CD4-positive, alpha-beta T cell (primary cell): Measurements from ENCODE around the gene RINL. TPM values are rescaled to one million over a fixed set of nuclear protein-coding genes. Genes with fewer than 3 reads are reported as not detected.

ENCODE experiments used
- ATAC-seq: fragments of 200-7000 bp; cut with Tn5 transposase; one replicate; pipeline ENCODE4 v1.10.0; 2022; ENCODE audit warnings: mild to moderate bottlenecking; ENCODE audit not compliant: poor library complexity
- CTCF ChIA-PET: fragments of 350-600 bp; sonication (Branson Sonifier 250); formaldehyde crosslinking; loops from one replicate; lab custom pipeline; 2021; ENCODE audit warnings: antibody characterized with exemption, inconsistent platforms; lab: Charles Lee
- POLR2A ChIA-PET: fragments of 350-600 bp; sonication (Branson Sonifier 250); formaldehyde crosslinking; loops from one replicate; lab custom pipeline; 2021; ENCODE audit warnings: antibody characterized with exemption, inconsistent platforms; lab: Charles Lee
- DNase-seq, 14 experiments: peaks; one replicate each; pipeline ENCODE4 v3.0.0-alpha.2; 2013 to 2020; ENCODE audit warnings: mixed read lengths in 2 of 14
- H3K27ac ChIP-seq, 2 donors: one replicate each; pipeline versions ENCODE4 v1.5.1 to v1.7.0; 2013; ENCODE audit warnings: low read length in 2 of 2, low read depth in 1 of 2, mild to moderate bottlenecking in 1 of 2
- H3K27me3 ChIP-seq, 2 experiments: 1 replicate in 1 of 2; 2 replicates in 1 of 2; pipeline versions ENCODE4 v1.6.1 to v1.7.0; 2013; ENCODE audit warnings: low read length in 2 of 2, control low read depth in 1 of 2, mild to moderate bottlenecking in 1 of 2, moderate library complexity in 1 of 2; ENCODE audit not compliant: insufficient read depth in 2 of 2, control insufficient read depth in 1 of 2
- H3K36me3 ChIP-seq: one replicate; pipeline ENCODE4 v1.6.1; 2013; ENCODE audit warnings: low read length, control low read depth; ENCODE audit not compliant: insufficient read depth
- H3K4me1 ChIP-seq: one replicate; pipeline ENCODE4 v1.6.1; 2013; ENCODE audit warnings: low read length, control low read depth; ENCODE audit not compliant: insufficient read depth
- H3K4me3 ChIP-seq: one replicate; pipeline ENCODE4 v1.5.1; 2013; ENCODE audit warnings: mild to moderate bottlenecking, low read length, moderate library complexity
- H3K9me3 ChIP-seq, 2 experiments: 1 replicate in 1 of 2; 2 replicates in 1 of 2; pipeline versions ENCODE4 v1.6.1 to v1.7.0; 2013; ENCODE audit warnings: low read length in 2 of 2, mild to moderate bottlenecking in 2 of 2, control low read depth in 1 of 2, moderate library complexity in 1 of 2; ENCODE audit not compliant: control insufficient read depth in 1 of 2, insufficient read depth in 1 of 2
- H3K27ac Mint-ChIP-seq: one replicate; pipeline ENCODE4 v1.8.0; 2020; ENCODE audit warnings: mixed read lengths
- H3K27me3 Mint-ChIP-seq: one replicate; pipeline ENCODE4 v1.8.0; 2021; ENCODE audit warnings: mixed read lengths
- H3K36me3 Mint-ChIP-seq: one replicate; pipeline ENCODE4 v1.8.0; 2021; ENCODE audit warnings: low read depth, mixed read lengths
- H3K4me1 Mint-ChIP-seq: one replicate; pipeline ENCODE4 v1.8.0; 2021; ENCODE audit warnings: low read depth, mixed read lengths
- H3K4me3 Mint-ChIP-seq: one replicate; pipeline ENCODE4 v1.8.0; 2020; ENCODE audit warnings: mild to moderate bottlenecking, mixed read lengths
- H3K9me3 Mint-ChIP-seq: one replicate; pipeline ENCODE4 v1.8.0; 2020; ENCODE audit warnings: mixed read lengths
- intact Hi-C, 2 experiments: fragments of 100-400 bp; cut with DNase I in 1 of 2; cut with micrococcal nuclease in 1 of 2; formaldehyde crosslinking; loops; one replicate each; pipeline versions ENCODE4 v1.15.1 to v1.9.0; 2023 to 2025; cut with DNase I, micrococcal nuclease
- total RNA-seq, 174 experiments: library from RNA in 2 of 174; stranded (reverse) in 2 of 174; gene quantifications; one replicate each; pipeline ENCODE4 v1.2.3 and lab custom pipeline; 2021 to 2026
- TF ChIP-seq, protein P1 (sequence below): fragments of 200-600 bp; IDR thresholded peaks from one replicate; pipeline ENCODE4 v1.8.0; 2022; ENCODE audit warnings: antibody characterized with exemption, mild to moderate bottlenecking

Gene RINL
- total RNA-seq, 2 experiments from 2014 or later: 19.5 to 21.3 TPM

DNA sequence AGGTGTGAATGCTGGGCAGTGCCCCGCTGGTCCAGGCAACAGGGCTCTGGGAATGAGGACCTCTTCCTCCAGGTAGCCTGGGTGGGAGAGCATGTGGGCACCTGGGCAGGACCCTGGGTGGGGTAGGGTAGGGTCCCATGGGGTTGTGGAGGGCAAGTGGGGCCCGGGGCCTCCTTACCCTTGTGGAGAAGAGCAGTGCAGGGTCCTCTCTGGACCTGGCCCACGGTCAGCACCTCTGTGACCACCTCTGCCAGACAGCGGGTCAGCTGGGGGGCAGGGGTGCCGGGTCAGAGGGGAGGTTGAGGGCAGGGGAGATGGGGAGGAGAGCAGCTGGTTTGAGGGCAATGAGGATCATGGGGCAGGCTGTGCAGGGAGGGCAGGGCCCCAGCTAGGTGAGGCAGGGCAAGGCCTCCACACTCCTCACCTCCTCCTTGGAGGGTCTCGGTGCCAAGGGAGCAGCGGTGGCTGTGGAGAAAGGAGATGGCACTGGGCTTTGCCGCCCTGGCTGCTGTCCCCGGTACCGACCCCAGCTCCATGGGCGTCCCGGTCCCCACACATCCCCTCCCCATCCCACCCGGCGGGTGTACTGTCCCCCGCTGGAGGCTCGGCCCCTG lies 33.4 kb upstream of the RINL start:
- no peaks in the 10 kb centered on the region for H3K27me3 Mint-ChIP-seq
- ATAC-seq (no peak), DNase-seq (no peak)
- no peak overlapping the region for H3K4me3 Mint-ChIP-seq
- Histone ChIP-seq H3K27me3 (no peaks in the 10 kb centered on the region), H3K9me3 (no peaks in the 10 kb centered on the region), H3K27ac (no peak overlapping the region), H3K36me3 (peaks cover 25% of the 10 kb centered on the region), H3K4me3 (no peak overlapping the region), H3K4me1 (peaks cover 11% of the 10 kb centered on the region)
- no peaks in the 10 kb centered on the region for H3K9me3 Mint-ChIP-seq
- CTCF ChIA-PET: no interaction called here
- intact Hi-C loops: no loop called here
- no peak overlapping the region for H3K27ac Mint-ChIP-seq
- peaks cover 7% of the 10 kb centered on the region for H3K4me1 Mint-ChIP-seq
- POLR2A ChIA-PET: no interaction called here
- H3K36me3 Mint-ChIP-seq: peaks cover 16% of the 10 kb centered on the region
- TF ChIP-seq, protein P1, sequence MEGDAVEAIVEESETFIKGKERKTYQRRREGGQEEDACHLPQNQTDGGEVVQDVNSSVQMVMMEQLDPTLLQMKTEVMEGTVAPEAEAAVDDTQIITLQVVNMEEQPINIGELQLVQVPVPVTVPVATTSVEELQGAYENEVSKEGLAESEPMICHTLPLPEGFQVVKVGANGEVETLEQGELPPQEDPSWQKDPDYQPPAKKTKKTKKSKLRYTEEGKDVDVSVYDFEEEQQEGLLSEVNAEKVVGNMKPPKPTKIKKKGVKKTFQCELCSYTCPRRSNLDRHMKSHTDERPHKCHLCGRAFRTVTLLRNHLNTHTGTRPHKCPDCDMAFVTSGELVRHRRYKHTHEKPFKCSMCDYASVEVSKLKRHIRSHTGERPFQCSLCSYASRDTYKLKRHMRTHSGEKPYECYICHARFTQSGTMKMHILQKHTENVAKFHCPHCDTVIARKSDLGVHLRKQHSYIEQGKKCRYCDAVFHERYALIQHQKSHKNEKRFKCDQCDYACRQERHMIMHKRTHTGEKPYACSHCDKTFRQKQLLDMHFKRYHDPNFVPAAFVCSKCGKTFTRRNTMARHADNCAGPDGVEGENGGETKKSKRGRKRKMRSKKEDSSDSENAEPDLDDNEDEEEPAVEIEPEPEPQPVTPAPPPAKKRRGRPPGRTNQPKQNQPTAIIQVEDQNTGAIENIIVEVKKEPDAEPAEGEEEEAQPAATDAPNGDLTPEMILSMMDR: no peak

DNA sequence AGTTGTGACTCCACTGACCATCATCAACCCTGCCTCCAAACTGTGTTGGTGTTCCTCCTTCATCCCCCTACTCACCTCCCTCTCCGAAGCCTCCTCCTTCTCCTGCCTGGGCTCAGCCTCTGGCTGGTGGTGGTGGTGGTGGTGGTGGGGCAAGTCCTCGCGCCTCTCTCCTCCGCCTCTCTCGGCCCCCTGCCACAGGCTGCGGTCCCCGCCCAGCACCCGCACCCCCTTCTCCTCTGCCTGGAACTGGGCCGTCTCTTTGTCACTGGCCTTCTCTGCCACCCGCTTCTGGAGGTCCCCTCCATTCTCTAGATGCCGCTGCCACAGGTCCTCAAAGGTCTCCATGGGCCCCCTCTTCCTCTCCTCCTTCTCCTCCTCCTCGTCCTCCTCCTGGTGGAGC lies 32.4 kb upstream of the RINL start:
- ATAC-seq (no peak), DNase-seq (no peak)
- H3K9me3 ChIP-seq: no peaks in the 10 kb centered on the region
- H3K4me3 ChIP-seq: no peak overlapping the region
- Mint-ChIP-seq H3K9me3 (no peaks in the 10 kb centered on the region), H3K4me1 (peaks cover 7% of the 10 kb centered on the region), H3K4me3 (no peak overlapping the region), H3K36me3 (peaks cover 16% of the 10 kb centered on the region), H3K27me3 (no peaks in the 10 kb centered on the region), H3K27ac (no peak overlapping the region)
- ChIA-PET POLR2A (no interaction called here), CTCF (no interaction called here)
- peaks cover 32% of the 10 kb centered on the region for H3K36me3 ChIP-seq
- no peaks in the 10 kb centered on the region for H3K27me3 ChIP-seq
- TF ChIP-seq, protein P1: no peak
- peaks cover 11% of the 10 kb centered on the region for H3K4me1 ChIP-seq
- intact Hi-C loops: no loop called here
- no peak overlapping the region for H3K27ac ChIP-seq

DNA sequence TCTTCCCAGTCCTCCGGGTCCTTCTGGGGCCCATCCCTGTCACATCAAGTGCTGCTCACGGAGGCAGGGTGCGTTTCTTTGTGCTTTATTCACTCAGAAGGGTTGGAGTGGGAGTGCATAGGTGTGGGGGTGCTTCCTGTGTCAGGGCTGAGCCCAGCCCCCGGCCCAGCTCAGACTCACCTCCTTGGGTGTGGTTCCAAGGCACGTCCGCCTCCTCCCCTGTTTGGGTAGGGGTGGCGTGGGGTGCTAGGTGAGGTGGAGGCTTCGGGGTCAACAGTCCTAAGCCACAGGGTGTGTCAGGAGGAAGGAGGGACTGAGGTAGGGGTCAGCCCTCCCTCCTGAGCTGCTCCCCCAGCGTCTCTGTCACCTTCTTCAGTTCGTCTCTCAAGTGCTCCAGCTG lies 30.8 kb upstream of the RINL start:
- peak in 2 of 14 experiments; percentile 14 to 21 for DNase-seq
- H3K4me1 Mint-ChIP-seq: peaks cover 12% of the 10 kb centered on the region
- Histone ChIP-seq H3K9me3 (no peaks in the 10 kb centered on the region), H3K27me3 (no peaks in the 10 kb centered on the region), H3K4me1 (peaks cover 11% of the 10 kb centered on the region), H3K36me3 (peaks cover 42% of the 10 kb centered on the region), H3K27ac (no peak overlapping the region), H3K4me3 (no peak overlapping the region)
- peaks cover 31% of the 10 kb centered on the region for H3K36me3 Mint-ChIP-seq
- no peaks in the 10 kb centered on the region for H3K9me3 Mint-ChIP-seq
- H3K4me3 Mint-ChIP-seq: no peak overlapping the region
- no peaks in the 10 kb centered on the region for H3K27me3 Mint-ChIP-seq
- TF ChIP-seq, protein P1: no peak
- intact Hi-C loops: no loop called here
- peak; percentile 81 for ATAC-seq
- CTCF ChIA-PET: no interaction called here
- H3K27ac Mint-ChIP-seq: peak overlapping the region; percentile 76
- POLR2A ChIA-PET: interaction anchor here (1.8 kb wide), 1 partner anchor 21 kb away, joined by 7 read pairs; the partner anchor contains the start of genes MRPS12 and SARS2
